GM19372 (cell line): ENCODE data around the gene TFAP2A.

ENCODE experiments used
- ATAC-seq: cut with Tn5 transposase; IDR thresholded peaks from one replicate; pipeline ENCODE4 v1.9.1; 2021; ENCODE audit warnings: mild to moderate bottlenecking, low read depth, moderate library complexity; ENCODE audit not compliant: unreplicated experiment

The TFAP2A gene

GRCh38 chr6:10347561-10348327 lies 67.1 kb downstream of the TFAP2A start:
- ATAC-seq: no peak
